ENCODE data around the gene MAP3K5.

The MAP3K5 gene

DNA sequence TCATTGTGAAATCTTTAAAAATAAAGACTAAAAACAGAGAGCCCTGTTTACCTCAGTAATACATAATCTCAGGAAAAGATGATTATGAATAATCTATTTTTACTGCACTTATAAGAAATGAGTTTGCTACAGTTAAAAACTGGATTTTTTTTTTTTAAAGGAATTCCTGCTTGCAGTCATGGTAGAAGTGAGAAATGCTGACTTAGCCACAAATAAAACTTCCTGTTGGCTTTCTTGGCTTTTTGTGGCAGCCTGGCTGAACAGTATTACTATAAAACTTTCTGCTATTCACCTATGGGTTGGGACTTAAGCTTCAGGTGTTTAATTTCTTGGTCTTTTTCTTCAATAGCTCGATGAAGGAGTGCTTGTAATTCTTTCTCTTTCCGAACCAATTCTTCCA is 230.1 kb downstream of the MAP3K5 start:
- DNase-seq = no peak

DNA sequence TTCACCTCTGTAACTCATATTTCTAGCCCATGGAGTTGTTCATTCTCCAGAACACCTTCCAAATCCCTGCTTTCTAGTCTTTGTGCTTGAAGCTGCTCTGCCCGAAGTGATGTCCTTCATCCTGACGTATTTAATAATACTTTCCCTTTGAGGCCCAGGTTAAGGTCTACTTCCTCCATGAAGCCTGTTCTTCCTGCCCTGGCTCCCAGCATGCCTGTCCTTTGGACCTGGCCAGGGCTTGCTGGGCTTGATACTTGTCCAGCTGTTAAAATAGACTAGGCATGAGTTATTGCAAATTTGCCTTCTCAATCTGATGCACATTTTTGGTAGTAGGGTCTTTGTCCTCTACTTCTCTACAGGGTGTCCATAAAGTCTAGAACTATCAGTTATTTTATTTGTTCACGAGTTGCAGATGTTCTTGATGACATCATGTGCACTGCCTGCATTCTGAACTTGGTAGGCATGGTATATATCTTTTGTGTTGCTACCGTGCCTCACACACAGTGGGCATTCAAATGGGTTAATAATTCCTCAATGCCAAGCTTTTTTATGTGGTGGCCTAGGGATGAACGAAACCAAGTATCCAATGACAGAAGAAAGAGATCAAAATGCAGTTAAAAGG is 239.0 kb downstream of the MAP3K5 start:
- DNase-seq = no peak

DNA sequence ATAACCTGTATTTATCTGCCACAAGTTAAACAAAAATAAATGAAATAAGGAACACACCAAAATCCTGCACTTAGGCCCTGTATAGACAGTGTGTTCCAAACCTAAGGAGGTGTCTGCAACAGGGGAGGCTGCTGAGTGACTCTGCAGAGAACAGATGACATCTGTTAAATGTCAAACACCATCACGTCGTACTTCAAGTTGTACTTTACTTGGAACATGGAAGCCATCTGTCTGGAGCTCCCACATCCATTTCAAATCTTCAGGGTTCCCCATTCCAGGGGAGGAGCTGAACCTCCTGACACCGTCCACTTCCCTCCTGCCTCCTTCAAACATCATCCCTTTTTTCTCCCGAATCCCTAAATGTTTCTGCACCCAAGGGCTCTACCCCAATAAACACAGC is 240.2 kb downstream of the MAP3K5 start:
- DNase-seq = no peak

DNA sequence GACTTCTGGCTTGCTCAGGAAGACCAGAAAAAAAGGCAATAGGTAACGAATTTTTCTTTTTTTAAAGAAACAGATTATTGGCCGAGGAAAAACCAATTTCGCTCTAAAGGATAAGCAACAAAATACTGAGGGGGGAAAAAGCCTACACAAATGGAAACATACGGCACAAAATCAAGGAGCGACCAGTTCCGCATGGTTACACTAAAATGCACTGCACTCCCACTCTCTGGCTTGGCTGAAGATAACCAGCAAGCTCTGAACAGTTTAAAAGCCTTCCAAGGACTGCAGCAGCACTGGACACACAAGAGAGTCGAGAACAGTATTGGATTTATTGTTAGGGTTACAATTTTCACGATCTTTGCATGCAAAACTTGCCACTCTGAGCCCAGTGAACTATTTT is 241.2 kb downstream of the MAP3K5 start:
- no peak for DNase-seq

DNA sequence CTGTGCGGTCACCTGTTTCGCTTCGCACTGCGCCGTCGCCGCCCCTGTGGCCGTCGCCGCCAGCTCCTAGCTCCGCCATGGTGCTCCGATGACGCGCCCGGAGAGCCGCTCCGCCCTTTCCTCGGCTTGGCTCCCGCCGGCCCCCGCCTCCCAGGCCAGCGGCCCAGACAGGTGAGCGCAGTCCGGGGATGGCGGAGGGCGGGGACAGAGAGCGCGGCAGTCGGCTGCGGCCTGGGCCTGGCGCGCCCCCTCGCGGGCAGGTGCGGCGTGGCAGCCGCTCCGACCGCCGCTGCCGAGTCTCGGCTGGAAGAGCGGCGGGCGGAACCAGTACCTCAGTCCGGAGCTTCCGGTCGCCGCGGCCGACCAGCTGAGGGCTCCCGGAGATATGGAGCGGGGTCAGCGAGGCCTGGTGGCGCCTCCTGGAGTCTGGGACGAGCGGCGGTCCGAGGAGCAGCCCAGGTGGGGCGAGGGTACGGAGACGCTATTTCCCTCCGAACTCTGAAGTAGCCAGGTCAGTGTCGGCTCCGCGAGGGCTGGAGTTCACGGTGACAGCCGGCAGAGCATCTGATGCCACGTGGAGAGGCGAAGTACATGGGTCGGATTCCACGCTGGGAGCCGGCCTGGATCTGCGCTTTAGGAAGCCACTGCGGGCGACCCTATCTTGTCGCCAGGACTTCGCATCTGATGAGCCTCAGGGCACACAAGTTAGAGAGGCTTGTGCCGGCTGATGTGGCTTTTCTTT is 241.8 kb downstream of the MAP3K5 start, which contains the start of gene MAP7:
Gene MAP7, minus strand, starts transcription at position 93 of the 742 bp plus-strand sequence. Its CDS starts 14 bp downstream, at position 79.
- peak; percentile 29 to 60 (median 47) for DNase-seq

DNA sequence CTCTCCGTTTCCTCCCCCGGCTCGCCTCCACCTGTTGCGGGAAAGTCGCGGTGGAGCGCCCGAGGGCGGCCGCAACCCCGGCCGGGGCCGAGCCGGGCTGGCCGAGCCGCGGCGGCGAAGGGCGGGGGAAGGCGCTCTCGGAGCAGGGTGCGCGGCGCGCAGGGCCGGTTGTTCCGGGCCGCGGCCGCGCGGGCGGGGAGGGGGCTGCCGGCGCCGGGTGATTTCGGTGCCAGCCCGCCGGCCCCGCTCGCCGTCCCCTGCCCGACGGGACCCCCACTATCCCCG is 242.3 kb downstream of the MAP3K5 start:
- peak in 1 of 5 experiments; percentile 10 for DNase-seq

DNA sequence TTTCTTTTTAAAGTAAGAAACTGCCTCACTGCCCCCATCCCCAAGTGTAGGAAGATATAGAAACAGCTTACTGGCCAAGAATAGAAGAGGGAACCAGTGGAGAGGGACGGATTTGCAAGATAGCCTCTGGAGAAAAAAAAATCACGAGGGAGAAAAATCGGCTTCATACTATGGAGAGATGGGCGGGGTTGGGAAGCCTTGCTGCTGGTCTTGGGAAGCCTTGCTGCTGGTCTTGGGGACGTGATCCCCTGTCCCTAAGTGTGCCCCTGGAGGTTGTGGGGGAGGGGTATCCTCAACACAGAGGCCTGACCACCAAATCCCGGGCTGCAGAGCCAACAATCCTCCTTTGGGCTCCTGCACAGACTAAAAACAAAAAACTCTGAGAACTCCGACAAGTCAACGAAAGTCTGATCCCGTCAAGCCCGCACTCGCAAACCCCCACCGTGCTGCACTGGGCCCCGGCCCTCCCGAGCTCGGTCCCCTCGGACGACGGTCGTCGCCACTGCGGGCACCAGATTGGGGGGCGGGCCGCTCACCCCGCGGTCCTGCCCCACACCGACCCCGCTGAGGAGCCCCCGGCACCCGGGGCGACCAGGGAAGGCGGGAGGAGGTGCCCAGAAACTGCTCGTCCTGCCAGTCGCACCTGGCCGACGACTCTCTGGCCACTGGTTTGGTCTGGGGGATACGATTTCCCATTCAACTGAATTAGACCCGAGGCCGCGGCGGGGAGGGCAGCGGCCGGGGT is 242.8 kb downstream of the MAP3K5 start:
- no peak for DNase-seq

DNA sequence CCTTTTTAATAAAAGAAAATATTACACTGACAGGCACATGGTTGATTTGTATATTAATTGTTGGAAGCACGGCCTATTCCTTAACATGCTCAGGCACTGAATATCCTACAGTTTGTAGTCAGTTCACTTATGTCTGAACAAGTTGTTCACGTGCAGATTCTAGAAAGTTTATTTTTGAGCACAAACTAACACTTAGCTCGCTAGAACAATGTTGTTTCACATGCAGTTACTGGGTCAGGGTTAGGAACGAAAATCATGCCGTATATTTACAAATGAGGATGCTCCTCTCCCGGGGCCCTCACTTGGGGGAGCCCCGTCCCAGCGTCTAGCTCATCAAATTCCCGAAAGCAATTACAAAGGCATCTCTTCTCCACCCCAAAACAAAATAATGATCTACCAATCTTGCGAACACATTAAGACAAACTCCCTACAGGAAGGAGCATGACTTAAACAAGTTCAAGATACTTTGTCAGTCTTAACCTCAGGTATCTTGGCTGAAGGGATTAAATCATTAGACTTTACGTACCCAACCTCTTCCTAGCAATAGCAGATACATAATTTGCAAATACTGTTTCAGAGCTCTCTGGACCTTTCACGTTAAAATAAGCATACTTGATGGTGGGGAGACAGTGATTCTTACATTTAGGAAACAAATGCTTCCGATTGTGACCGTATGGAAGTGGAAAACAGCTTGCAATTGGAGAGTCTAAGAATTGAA is 243.5 kb downstream of the MAP3K5 start:
- DNase-seq = no peak

DNA sequence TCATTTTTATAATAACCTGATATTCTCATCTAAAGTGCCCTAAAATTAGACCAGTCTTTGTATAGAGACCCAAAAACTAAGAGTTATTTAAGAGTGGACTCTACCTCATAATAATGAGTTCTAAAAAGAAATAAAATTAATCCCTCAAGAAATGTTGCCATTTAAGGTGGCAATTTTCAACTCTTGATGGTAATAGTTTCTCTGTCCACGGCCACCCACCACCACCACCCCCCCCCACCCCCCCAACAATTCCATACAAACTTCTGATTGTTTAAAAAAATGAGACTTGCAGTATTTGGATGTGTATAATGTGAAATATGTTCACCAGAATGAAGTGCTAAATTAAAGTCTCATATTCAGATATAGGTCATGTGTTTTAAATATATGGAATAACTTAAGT is 244.4 kb downstream of the MAP3K5 start:
- no peak for DNase-seq

DNA sequence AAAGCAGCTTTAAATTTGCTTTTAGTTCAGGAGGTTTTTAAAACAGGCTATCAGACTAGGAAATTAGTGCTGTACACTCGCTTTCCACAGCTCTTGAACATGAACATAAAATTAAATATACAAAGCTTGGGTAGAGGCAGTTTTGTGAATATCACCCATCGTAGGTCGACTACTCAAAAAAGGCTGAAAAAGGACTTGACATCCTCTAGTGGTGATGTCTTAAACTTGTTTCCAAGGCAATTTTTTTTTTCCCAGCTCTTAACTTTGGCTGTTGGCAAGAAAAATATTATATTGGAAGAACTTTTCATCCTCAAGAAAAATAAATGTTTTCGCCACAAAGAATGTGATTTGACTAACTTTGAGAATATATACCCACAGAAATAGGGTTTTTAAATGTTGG is 244.9 kb downstream of the MAP3K5 start:
- DNase-seq = no peak

DNA sequence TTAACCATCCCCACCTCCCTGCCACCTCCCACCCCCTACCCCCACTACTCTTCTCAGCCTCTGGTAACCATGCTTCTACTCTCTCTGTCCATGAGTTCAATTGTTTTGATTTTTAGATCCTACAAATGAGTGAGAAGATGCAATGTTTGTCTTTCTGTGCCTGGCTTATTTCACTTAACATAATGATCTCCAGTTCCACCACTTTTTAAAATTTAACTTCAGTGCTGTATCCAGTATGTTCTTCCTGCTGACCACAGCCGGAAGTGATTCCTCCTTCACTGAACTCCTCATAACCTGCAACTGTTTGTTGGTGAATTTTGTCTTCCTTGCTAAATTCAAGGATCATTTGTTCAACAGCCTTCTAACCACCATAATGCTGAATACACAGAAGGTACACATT is 245.9 kb downstream of the MAP3K5 start:
- no peak for DNase-seq

DNA sequence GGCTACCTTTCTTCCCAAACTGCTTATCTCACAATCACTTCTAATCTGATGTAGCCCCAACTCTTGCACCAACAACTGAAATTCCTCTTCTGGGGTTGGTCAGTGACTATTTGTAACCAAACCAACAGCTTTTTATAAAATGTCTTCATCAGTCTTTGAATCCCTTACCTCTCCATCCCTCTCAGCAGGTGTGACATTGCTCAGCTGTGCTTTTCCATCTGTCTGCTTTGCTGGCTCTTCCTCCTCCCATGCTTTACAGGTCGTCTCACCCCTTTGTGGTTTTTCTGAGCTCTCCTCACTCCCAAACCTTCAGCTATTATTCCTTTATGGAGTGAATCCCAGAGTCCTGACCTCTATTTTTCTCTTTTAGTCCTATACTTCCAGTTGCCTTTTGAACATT is 248.0 kb downstream of the MAP3K5 start:
- no peak for DNase-seq

DNA sequence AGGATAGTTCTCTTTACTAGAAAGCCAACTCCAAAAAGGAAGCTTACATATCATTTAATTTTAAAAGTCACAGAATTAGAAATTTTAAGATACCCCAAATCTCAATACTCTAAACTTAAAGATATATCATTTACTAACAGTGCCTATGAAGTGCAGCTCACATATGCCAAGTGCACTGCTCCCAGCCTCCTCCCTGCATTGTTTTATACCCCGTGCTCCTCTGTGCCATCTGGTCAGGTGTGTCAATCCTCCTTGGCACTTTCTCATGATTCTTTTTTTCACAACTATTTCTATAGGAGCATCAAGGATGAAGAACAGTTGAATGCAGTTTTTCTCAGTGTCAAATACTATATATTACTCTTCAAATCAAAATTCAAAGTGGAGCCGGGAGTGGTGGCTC is 250.9 kb downstream of the MAP3K5 start:
- DNase-seq = no peak

DNA sequence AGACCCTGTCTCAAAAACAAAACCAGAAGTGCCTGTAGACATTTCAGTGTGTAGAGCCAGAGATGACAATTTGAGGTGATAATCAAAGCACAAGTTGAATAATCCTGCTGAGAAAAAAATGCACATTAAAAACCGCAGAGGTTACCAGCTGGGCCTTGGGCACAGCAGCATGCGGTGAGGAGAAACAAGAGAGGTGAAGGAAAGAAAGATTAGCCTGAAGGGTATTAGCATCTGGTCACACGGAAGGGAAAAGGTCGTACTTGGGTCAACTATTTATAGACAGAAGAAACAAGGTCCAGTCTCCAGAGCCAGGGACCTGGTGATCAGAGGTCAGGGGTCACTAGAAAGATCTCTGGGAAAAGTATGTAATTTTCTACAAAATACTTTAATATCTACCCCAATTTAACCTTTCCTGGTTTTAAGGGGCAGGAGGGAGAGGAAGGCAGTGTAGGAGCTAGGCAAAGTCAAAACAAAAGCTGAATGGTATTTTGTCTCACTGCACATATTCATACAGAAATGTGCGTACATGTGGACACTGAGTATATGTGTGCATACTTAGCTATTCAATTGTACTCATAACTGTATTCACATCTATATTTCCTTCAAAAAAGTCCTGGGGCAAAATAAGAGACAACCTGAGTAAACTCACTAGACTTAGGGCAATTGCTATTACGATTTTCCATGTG is 252.2 kb downstream of the MAP3K5 start:
- no peak for DNase-seq

DNA sequence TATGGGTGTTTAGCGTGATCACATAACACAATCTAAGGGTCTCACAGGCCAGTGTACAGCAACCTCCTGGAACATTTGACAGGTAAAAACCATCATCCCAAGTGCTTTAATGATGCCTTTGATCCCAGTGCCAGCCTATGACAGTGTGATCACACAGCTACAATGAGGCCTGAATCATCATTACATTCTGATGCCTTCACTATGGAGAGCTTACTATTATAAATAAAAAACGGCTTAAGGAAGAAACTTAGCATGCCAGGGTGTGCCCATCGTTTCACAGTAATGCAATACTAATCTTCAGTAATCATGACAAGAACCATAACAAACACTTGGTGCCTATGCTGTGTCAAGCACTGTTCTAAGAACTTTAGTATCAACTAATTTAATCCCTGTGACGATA is 253.4 kb downstream of the MAP3K5 start:
- DNase-seq = no peak

DNA sequence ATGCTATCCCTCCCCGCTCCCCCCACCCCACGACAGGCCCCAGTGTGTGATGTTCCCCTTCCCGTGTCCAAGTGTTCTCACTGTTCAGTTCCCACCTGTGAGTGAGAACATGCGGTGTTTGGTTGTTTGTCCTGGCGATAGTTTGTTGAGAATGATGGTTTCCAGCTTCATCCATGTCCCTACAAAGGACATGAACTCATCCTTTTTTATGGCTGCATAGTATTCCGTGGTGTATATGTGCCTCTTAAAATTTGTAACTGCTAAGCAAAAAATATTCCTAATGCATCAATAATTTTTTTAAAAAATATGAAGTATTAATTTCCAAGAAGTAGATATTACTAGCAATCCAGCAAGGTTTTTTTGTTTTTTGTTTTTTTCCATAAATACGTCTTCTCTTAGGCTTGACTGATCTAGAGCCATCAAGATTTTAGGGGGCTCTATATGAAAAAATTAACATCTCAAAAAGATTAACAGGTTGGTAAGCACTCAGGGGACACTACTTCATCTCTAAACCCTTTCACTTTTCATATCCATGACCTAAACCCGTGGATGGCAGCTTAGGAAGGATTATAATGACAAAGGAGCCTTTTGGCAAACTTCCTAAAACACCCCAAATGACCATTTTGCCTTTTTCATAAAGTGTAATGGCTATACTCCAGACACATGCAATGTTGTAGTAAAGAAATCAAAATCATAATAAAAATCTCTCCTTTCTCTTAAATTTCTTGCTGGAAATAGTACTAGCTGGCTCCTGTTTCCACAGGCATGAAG is 256.2 kb downstream of the MAP3K5 start:
- no peak for DNase-seq

DNA sequence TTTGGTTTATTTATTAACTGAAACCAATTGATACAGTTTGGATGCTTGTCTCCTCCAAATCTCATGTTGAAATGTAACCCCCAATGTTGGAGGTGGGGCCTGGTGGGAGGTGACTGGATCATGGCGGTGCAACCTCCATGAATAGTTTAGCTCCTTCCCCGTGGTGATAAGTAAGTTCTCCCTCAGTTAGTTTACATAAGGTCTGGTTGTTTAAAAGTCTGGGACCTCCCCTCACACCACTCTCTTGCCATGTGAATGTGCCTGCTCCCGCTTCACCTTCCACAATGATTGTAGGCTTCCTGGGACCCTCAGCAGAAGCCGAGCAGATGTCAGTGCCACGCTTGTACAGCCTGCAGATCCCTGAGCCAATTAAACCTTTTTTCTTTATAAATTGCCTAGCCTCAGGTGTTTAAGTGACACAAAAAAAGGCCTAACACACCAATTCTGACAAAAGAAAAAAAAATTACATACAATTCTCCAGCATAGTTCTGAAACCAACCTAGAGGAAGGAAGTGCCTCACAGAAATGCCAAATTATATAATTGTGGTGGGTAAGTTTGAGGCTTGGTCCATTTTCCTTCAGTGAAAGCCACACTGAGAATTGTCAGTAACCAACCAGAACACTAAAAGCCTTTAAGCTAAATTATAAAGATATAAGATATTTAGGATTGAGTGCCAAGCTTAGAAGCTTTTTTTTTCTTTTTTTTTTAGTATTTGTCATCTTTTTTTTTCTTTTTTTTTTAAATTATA is 257.1 kb downstream of the MAP3K5 start:
- DNase-seq = no peak

DNA sequence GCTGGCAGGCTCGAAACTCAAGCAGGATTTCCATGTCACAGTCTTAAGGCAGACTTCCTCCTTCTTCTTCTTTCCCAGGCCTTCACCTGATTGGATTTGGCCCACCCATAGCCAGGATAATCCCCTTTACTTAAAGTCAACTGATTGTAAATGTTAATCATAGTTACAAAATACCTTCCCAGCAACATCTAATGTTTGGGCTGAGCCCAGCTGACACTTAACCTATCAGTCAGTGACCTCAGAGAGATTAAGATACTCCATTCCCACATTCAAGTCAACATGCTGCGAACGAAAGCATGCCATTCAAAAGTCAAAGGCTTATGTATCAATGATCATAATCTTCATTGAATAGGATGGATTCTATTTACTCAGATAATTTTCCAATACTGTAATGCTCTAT is 258.0 kb downstream of the MAP3K5 start:
- DNase-seq = no peak

DNA sequence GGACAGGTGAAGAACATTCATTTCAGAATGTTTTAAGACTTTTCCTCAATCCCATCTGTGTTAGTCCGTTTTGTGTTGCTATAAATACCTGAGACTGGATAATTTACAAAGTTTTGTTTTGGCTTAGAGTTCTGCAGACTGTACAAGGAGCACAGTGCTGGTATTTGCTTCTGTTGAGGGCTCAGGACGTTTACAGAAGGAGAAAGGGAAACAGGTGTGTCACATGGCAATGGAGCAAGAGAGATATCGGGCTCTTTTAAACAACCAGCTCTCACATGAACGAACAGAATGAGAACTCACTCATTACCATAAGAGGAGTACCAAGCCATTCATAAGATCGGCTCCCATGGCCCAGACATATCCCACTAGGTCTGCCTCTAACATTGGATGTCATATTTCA is 258.8 kb downstream of the MAP3K5 start:
- DNase-seq = no peak

DNA sequence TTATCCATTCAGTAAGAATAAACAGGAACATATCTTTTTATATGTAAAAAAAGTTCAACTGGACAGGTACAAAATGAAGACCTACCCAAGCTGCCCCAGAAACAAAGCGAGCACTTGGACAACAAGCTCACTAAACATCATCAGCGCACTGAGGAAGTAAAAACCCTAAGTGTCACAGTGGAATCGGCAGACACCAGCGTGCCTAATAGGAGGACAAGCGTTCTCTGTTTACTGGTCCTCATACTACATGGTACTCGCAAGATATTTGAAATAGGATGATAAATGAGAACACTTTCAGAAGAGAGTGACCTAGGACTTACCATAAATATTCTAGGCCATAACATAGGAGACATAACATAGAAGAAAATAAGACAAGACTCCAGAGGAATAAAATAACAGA is 260.2 kb downstream of the MAP3K5 start:
- no peak for DNase-seq

DNA sequence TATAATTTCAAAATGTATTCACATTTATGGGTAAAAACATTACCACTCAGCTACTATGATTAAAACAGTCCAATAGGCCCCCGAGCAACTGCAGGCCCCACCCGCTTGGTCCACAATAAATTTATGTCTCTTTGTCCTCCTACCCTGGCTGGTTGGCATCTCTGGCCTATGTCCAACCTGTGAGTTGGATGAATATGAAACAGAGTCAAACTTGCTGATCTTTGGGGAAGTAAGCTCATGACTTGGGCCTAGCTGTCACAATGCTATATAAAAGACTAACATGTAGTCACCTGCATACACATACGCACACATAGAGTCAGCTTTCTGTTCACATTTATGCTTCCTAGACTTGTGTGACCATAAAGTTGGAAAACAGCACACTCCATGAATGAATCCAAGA is 262.6 kb downstream of the MAP3K5 start:
- DNase-seq = no peak
